Measurements from ENCODE around the gene TP53RK.
"Not testable (repeated sequence)": the region's sequence is repeated elsewhere in the genome, so short reads cannot be mapped to it uniquely, and the experiment has no call there.

The TP53RK gene

DNA sequence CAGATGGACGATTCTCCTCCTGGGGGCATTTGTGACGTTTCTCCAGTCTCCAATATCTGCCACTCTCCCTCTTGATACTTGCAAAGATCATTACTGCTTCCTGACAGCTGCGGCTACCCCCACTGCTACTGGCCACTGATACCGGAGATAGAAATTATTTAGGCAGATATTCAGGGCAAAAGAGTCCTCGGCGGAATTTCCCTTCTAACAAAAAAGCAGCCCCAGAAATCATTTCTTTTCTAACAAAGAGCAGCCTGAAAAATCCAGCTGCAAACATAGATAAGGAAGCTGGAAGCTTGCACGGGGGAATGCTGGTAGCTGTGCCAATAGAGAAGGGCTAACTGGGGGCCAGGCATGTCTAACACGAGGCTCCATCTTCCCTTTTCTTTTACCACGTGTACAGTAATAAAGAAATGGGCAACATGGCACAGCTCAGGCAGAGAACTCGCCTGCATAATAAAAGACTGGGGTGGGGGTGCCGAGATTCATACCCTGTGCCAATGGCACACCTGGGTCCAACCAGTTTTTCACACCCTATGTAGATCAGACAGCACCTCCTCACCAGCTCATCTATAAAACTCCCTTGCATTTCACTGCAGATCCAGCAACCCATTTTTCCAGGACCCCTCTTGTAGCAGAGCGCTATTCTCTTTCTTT, 6.1 kb downstream of the TP53RK start:
- DNase-seq (ENCODE audit: low spot score), result no peak

GRCh38 chr20:46682063-46682821, 7.0 kb downstream of the TP53RK start:
- no peak for DNase-seq (ENCODE audit: low spot score)

DNA sequence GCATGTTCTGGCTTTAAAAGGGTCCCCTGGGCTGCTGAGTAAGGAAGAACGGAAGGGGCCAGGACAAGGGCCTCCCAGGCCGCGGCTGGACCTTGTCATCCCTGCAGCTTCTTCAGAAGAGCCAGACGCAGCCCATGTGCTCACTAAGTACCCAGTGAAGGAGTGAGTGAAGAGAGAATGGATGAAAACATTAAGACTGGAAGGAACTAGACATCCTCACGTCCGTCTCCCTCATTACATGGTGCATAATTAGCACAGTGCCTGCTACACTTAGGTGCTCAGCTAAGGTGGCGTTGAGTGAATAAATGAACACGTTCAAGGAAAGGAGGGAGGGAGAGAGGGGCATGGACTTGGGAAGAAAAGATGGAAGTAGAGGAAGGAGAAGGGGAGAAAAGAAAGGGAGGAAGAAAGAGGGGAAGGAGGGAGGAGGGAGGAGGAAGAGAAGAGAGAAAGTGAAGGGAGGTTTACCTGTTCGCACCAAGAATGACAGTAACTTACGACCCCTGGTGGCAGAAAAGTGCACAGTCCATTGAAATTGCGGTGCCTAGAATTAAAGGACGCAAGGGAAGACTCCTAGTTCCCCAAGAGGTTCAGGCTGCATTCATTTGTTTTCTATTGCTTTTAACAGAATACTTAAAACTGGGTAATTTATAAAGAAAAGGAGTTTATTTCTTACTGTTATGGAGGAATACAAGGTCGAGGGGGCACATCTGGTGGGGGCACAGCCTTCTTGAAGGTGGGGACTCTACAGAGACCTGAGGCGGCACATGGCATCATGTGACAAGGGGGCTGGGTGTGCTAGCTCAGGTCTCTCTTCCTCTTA, 8.0 kb downstream of the TP53RK start:
- peak; percentile 75 for DNase-seq (ENCODE audit: low spot score)

- DNase-seq (ENCODE audit: low spot score), result no peak
Observed at GRCh38 chr20:46680684-46681031, 8.6 kb downstream of the TP53RK start.

DNA sequence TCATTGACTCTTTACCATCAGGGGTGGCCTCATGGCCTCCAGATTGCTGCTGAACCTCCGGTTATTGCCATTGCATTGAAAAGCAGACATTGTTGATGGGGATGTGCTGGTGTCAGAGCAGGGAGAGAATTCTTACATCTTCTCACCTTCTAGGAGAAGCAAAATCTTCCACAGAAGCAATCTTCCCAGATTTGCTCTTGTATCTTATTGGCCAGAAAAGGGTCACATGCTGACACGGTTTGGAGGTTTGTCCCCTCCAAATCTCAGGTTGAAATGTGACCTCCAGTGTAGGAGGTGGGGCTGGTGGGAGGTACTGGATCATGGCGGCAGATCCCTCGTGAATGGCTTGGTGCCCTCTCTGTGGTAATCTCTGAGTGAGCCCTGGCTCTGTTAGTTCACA, 10.7 kb downstream of the TP53RK start:
- no peak for DNase-seq (ENCODE audit: low spot score)

GRCh38 chr20:46677608-46678007, 11.6 kb downstream of the TP53RK start:
- no peak for DNase-seq (ENCODE audit: low spot score)

- not testable (repeated sequence) for DNase-seq (ENCODE audit: low spot score)
Observed at GRCh38 chr20:46676649-46677316, 12.5 kb downstream of the TP53RK start.

- DNase-seq (ENCODE audit: low spot score), result no peak
Observed at GRCh38 chr20:46674253-46675083, 14.8 kb downstream of the TP53RK start.

GRCh38 chr20:46673394-46674252, 15.6 kb downstream of the TP53RK start:
- DNase-seq (ENCODE audit: low spot score), result no peak

DNA sequence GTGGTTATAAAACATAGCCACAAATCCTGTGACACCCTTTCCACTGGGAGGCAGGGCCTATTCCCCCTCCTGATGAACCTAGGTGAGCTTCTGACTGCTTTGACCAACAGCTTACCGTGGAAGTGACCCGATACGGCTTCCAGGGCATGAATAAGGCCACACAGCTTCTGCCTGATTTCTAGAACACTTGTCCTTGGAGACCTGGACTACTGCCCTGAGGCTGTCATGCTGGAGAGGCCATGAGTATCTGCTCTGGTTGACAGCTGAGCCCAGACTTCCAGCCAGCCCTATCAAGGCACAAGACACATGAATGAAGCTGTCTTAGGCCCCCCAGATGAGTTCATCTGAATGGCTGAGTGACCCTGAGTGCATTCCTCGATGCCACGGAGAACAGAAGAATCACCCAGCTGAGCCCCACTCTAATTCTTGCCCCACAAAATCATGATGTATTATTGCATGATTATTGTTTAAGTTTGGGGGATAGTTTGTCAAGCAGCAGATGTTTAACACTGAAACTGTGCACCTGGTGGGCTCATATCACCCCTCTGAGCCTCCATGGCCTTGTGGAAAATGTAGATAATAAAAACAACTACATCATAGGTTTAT, 16.6 kb downstream of the TP53RK start:
- DNase-seq (ENCODE audit: low spot score), result no peak

GRCh38 chr20:46671866-46672542, 17.2 kb downstream of the TP53RK start:
- no peak for DNase-seq (ENCODE audit: low spot score)

DNA sequence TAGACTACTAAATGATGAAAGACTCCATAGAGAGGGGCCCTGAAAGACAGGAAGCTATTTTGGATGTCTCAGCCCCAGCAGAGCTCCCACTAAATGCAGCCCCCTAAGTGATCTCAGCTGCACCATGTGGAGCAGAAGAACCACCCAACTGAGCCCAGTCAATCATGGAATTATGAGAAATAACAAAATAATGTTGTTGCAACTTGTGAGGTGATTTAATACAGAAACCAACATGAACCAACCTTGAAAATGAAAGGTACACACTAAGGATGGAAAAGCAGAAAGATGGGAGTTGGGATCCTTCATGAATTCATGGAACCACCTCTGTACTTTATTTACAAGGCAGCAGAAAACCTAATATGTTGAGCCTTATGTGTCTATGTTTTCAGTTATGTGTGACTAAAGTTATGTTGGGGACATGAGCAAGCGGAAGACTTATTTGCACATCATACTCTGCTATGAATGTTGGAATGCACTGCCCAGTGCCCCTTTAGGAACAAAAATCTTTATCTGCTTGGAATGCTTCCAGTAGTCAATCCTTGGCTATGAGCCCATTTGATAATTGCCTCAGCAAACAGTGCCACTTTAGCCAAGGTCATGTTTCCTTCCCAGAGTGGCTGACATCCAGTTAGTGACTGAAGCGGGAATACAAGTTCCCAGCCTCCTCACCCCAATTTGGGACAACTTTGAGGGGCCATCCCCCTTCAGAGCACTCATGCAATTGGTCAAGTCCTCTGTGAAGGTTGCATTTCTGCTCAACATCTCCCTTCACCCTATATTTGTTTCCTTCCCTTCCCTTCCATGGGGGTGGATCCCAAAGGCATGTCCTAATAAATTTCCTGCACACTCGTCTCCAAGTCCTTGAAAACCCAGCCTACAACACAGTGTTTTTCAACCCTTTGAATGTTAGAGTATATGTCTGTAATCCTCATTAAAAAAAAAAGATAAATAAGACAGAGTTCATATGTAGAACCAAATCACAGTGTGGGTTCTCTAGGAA, 18.4 kb downstream of the TP53RK start:
- DNase-seq (ENCODE audit: low spot score), result no peak

DNA sequence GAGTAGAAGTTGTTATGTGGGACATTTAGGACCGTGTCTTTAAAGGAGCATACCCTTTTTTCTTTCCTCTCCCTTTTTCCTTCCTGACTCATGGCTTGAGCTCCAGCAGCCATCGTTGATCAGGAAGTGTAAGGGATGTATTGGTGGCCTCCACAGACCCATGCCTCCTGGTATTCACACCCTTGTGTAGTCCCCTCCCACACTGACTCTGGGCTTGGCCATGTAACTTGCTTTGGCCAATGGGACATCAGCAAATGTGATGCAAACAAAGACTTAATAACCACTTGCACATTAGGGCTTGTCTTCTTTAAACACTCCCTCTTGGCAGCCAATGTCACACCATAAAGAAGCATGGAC, 19.0 kb downstream of the TP53RK start:
- DNase-seq (ENCODE audit: low spot score), result no peak

GRCh38 chr20:46666818-46667515, 22.3 kb downstream of the TP53RK start:
- DNase-seq (ENCODE audit: low spot score), result no peak

DNA sequence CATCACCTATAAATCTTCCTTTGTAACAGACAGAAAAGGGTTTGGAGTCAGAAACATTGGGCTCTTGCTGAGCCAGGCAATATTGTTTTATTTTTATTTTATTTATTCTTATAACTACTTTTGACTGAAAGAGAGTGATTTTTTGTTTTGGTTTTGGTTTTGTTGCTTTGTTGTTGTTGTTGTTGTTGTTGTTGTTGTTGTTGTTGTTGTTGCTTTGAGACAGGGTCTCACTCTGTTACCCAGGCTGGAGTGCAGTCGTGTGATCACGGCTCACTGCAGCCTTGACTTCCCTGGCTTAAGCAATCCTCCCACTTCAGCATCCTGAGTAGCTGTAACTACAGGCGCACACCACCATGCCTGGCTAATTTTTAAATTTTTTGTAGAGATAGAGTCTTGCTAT, 22.9 kb downstream of the TP53RK start:
- DNase-seq (ENCODE audit: low spot score), result no peak

- DNase-seq (ENCODE audit: low spot score), result no peak
Observed at GRCh38 chr20:46665602-46666001, 23.6 kb downstream of the TP53RK start.

GRCh38 chr20:46663531-46663930, 25.7 kb downstream of the TP53RK start:
- no peak for DNase-seq (ENCODE audit: low spot score)

- no peak for DNase-seq (ENCODE audit: low spot score)
Observed at GRCh38 chr20:46661659-46662058, 27.6 kb downstream of the TP53RK start.

Measured in CD4-positive, alpha-beta T cell treated with Interleukin-2 at 100 ng/mL for 4 hours (primary cell).